ENCODE results near the gene WDFY4. TPM values are rescaled to one million over a fixed set of nuclear protein-coding genes. Genes with fewer than 3 reads are reported as not detected.

WDFY4 gene
- total and polyA plus RNA-seq, 2 experiments from 2014 or later, result 0.14 TPM; not detected in 1

DNA sequence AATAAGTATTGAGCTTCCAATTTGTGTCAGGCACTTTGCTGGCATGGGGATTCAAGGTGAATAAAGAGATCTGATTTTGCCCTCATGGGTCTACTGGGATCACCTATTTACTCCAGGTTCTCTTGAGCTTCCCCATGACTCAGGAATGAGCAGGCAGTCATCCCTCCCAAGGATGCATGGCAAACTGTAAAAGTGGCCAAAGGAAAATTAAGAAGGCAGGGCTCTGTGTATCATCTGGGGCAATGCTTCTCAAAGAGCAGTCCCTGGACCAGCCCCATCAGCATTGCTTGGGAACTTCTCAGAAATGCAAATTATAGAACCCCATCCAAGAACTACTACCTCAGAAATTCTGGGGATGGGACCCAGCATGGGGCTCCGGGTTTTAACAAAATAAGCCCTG lies 48.7 kb downstream of the WDFY4 start:
- Histone ChIP-seq H3F3A (replicated peaks; ENCODE audit: low read depth) (no peaks in the 10 kb centered on the region), H3K4me3 (no peak overlapping the region), H3K27me3 (ENCODE audit: insufficient read depth) (no peaks in the 10 kb centered on the region), H2AFZ (no peak overlapping the region), H4K20me1 (replicated peaks; ENCODE audit: insufficient read depth) (no peaks in the 10 kb centered on the region), H3K79me2 (replicated peaks; ENCODE audit: insufficient read depth) (no peaks in the 10 kb centered on the region), H3K9me2 (ENCODE audit: insufficient read depth) (peaks cover 5% of the 10 kb centered on the region), H3K27ac (ENCODE audit: low read depth) (no peak overlapping the region), H3K4me1 (ENCODE audit: insufficient read depth) (peaks cover 8% of the 10 kb centered on the region; the same call in 1 of the 2 replicates), H3K4me2 (no peak overlapping the region), H3K36me3 (ENCODE audit: insufficient read depth) (no peaks in the 10 kb centered on the region)
- Mint-ChIP-seq H3K4me1 (peaks cover 20% of the 10 kb centered on the region), H3K9me3 (no peaks in the 10 kb centered on the region), H3K36me3 (ENCODE audit: low read depth) (no peaks in the 10 kb centered on the region), H3K27me3 (ENCODE audit: insufficient read depth, low read depth, poor library complexity) (peaks cover 6% of the 10 kb centered on the region), H3K4me3 (no peak overlapping the region), H3K27ac (no peak overlapping the region)
- DNase-seq (ENCODE audit: low spot score) (peak; percentile 11), ATAC-seq (peak; percentile 71)
- TF ChIP-seq, protein P1, sequence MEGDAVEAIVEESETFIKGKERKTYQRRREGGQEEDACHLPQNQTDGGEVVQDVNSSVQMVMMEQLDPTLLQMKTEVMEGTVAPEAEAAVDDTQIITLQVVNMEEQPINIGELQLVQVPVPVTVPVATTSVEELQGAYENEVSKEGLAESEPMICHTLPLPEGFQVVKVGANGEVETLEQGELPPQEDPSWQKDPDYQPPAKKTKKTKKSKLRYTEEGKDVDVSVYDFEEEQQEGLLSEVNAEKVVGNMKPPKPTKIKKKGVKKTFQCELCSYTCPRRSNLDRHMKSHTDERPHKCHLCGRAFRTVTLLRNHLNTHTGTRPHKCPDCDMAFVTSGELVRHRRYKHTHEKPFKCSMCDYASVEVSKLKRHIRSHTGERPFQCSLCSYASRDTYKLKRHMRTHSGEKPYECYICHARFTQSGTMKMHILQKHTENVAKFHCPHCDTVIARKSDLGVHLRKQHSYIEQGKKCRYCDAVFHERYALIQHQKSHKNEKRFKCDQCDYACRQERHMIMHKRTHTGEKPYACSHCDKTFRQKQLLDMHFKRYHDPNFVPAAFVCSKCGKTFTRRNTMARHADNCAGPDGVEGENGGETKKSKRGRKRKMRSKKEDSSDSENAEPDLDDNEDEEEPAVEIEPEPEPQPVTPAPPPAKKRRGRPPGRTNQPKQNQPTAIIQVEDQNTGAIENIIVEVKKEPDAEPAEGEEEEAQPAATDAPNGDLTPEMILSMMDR (conservative IDR thresholded peaks at IDR 0.05; ENCODE audit: low read depth in 2 of 2), result no peak
- TF ChIP-seq ZNF462 (CRISPR knock-in tag; IDR thresholded peaks at IDR 0.05), result 0 out of 2 replicates have a peak, but pooled peaks have one; percentile 2

GRCh38 chr10:48735836-48736390 lies 51.2 kb downstream of the WDFY4 start:
- no peak for DNase-seq (ENCODE audit: low spot score)
- Mint-ChIP-seq H3K36me3 (ENCODE audit: low read depth) (no peaks in the 10 kb centered on the region), H3K4me1 (peaks cover 23% of the 10 kb centered on the region), H3K4me3 (no peak overlapping the region), H3K27ac (no peak overlapping the region), H3K9me3 (no peaks in the 10 kb centered on the region), H3K27me3 (ENCODE audit: insufficient read depth, low read depth, poor library complexity) (peaks cover 6% of the 10 kb centered on the region)
- no peak for ATAC-seq
- H3K36me3 ChIP-seq (ENCODE audit: insufficient read depth), result no peaks in the 10 kb centered on the region
- H3K4me1 ChIP-seq (ENCODE audit: insufficient read depth), result peaks cover 8% of the 10 kb centered on the region
- no peaks in the 10 kb centered on the region for H3F3A ChIP-seq (replicated peaks; ENCODE audit: low read depth)
- H3K4me2 ChIP-seq, result no peak overlapping the region
- H3K27ac ChIP-seq (ENCODE audit: low read depth), result no peak overlapping the region
- H3K4me3 ChIP-seq, result no peak overlapping the region
- TF ChIP-seq ZNF331 (CRISPR knock-in tag; IDR thresholded peaks at IDR 0.05; ENCODE audit: low read depth), result no peak
- no peak for TF ChIP-seq POLR2AphosphoS5 (IDR thresholded peaks at IDR 0.05; ENCODE audit: low read depth)
- TF ChIP-seq EZH2phosphoT487 (IDR thresholded peaks at IDR 0.05; ENCODE audit: unreplicated experiment), result no peak
- TF ChIP-seq ETS1 (IDR thresholded peaks at IDR 0.05), result no peak
- TF ChIP-seq STAT1 (IDR thresholded peaks at IDR 0.05; ENCODE audit: unreplicated experiment), result no peak
- no peak for TF ChIP-seq EZH2 (IDR thresholded peaks at IDR 0.05; ENCODE audit: low read depth, unreplicated experiment)
- H4K20me1 ChIP-seq (replicated peaks; ENCODE audit: insufficient read depth), result no peaks in the 10 kb centered on the region
- no peak overlapping the region for H2AFZ ChIP-seq
- H3K9me2 ChIP-seq (ENCODE audit: insufficient read depth), result peaks cover 5% of the 10 kb centered on the region; the same call in 1 of the 2 replicates
- no peaks in the 10 kb centered on the region for H3K79me2 ChIP-seq (replicated peaks; ENCODE audit: insufficient read depth)
- no peaks in the 10 kb centered on the region for H3K27me3 ChIP-seq (ENCODE audit: insufficient read depth)
